ENCODE data around the gene ZMAT3.

ZMAT3 gene

GRCh38 chr3:179021119-179021903 is 50.3 kb downstream of the ZMAT3 start:
- DNase-seq: no peak

DNA sequence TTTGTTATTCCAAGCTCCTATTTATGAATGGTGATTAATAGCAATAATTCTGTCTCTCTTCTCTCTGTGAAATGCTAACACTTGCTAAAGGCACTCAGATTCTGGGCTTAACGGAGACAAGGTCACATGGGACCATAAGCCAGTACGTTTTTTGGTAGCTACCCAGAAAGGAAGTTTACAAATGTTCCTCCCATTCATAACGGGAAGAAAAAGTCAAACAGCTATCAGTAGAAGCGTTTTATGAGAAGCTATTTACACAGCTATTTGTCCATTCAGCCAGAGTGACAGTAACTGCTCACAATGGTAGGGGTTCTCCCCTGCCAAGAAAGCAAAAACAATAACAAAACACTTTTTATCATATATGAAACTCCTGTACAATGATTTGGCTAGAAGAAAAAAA is 51.5 kb downstream of the ZMAT3 start:
- no peak for DNase-seq

- no peak for DNase-seq
Measured at GRCh38 chr3:179018808-179019207, 52.8 kb downstream of the ZMAT3 start.

DNA sequence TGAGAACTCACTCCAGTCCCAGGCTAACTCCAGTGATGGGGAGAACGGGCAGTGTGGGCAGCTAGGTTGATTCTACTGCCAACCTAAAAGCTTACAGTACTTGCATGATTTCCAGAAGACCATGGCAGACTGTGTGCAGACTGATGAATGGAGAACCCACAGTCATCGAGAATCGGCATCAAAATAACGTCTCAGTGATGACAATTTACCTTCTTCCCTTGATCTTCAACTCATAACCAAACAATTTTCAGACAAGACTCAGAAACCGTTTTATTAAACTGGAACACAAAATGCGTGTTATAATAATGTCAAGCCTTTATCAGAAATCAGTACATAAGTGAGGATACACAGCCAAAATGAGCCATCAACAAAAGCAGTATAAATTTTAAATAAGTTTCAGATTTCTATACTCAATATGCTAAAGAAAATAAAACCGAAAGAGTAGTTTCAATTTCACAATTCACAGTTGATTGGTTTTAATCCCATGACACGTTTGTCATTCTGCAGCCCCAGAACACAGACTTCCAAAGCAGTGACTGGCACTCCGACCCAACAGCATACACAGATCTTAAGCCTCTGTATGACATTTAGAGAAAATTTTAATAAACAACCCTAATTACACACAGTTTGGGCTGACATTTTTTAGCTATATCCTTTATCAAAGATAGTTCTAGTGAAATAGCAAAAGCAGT is 54.5 kb downstream of the ZMAT3 start:
- DNase-seq: no peak

DNA sequence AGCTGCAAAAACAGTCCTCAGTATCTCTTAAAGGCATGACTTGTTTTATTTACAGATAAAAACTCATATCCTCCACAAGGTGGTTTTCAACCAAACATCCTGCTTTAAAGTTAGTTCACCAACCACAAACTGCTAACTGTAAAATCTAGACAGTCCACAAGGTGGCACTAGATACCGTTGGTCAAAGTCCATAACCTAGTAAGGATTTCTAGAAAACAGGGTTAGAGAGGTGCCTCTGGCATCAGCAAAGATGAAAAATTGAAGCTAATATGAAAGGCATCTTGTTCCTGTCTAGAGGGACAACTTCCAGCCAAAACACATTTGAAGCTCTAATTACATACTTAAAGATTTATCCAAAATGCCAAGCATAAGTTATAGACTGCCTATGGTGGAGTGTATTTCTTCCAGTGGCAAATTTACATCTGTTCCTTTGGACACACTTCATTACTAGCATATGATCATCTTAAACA is 56.0 kb downstream of the ZMAT3 start:
- peak; percentile 12 for DNase-seq

DNA sequence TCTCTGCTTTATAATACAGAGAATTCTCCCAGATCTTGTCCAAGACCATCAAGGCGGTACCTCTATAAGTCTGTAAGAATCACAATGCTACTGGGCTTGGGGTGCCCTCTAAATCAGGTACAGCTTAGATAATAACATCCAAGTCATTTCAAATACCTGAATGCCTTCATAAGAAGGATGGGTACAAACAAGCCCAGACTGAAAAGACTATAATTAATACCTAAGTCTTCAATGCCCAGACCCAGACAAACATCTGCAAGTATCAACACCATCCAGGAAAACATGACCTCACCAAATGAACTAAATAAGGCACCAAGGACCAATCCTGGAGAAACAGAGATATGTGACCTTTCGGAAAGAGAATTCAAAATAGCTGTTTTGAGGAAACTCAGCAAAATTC is 65.9 kb downstream of the ZMAT3 start:
- no peak for DNase-seq

GRCh38 chr3:179005213-179005612 is 66.4 kb downstream of the ZMAT3 start:
- DNase-seq: no peak

- DNase-seq: no peak
Measured at GRCh38 chr3:179000659-179001058, 71.0 kb downstream of the ZMAT3 start.

- no peak for DNase-seq
Measured at GRCh38 chr3:179000144-179000543, 71.5 kb downstream of the ZMAT3 start.

- no peak for DNase-seq
Measured at GRCh38 chr3:178996399-178996798, 75.2 kb downstream of the ZMAT3 start.

DNA sequence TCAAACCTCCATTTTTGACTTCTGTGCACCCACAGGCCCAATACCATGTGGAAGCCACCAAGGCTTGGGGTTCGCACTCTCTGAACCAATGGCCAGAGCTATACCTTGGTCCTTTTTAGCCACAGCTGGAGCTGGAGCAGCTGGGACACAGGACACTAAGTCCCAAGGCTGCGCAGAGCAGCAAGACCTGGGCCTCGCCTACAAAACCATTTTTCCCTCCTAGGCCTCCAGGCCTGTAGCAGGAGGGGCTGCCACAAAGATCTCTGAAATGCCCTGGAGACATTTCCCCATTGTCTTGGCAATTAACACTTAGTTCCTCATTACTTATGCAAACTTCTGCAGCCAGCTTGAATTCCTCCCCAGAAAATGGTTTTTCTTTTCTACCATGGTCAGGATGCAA is 81.3 kb downstream of the ZMAT3 start:
- no peak for DNase-seq

- no peak for DNase-seq
Measured at GRCh38 chr3:178989821-178990220, 81.8 kb downstream of the ZMAT3 start.

DNA sequence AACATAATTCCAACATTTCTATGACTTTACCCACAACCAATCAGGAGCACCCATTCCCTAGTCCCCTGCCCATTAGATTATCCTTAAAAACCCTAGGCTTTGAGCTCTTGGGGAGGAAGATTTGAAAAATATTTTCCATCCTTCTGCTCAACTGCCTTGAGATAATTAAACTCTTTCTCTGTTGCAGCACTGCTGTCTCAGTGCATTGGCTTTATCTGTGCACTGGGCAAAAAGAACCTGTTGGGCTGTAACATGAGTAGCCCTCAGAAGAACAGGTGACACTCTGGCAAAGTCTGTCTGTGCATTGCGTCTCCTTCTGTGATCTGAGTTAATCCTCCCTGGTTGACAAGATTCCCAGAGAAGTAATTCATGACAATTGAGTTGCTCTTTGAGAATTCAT is 83.9 kb downstream of the ZMAT3 start:
- DNase-seq: no peak

- no peak for DNase-seq
Measured at GRCh38 chr3:178986456-178986855, 85.2 kb downstream of the ZMAT3 start.

GRCh38 chr3:178982137-178982536 is 89.5 kb downstream of the ZMAT3 start:
- DNase-seq: no peak

DNA sequence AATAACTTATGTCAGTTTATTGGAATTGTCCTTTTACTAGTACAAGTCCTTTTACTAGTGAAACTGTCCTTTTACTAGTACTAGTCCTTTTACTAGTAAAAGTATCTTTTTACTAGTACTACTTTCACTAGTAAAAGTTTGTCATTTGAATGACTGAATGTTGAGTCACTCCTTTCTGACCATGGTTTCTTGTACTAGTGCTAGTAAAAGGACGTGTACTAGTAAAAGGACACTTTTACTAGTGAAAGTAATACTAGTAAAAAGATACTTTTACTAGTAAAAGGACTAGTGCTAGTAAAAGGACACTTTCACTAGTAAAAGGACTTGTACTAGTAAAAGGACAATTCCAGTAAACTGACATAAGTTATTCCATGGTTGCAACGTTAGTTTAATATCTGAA is 96.3 kb downstream of the ZMAT3 start:
- DNase-seq: no peak

DNA sequence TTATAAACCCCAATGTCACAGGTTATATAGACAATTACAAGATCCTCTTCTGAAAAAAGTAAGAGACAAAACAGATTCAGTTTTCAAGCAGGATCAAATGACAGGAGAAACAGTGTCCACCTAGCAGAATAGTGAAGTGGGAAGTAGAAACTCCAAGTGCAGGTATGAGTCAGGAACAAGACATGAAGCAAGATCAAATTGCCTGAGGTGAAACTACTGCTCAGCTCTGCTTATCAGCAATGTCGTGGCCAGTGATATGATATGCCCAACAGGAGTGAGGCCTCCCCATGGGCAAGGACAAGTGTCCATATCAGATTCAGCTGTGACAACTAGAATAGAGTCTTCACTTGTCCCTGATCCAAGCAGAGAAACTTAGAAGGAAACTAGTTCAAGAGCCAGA is 100.0 kb downstream of the ZMAT3 start:
- no peak for DNase-seq

DNA sequence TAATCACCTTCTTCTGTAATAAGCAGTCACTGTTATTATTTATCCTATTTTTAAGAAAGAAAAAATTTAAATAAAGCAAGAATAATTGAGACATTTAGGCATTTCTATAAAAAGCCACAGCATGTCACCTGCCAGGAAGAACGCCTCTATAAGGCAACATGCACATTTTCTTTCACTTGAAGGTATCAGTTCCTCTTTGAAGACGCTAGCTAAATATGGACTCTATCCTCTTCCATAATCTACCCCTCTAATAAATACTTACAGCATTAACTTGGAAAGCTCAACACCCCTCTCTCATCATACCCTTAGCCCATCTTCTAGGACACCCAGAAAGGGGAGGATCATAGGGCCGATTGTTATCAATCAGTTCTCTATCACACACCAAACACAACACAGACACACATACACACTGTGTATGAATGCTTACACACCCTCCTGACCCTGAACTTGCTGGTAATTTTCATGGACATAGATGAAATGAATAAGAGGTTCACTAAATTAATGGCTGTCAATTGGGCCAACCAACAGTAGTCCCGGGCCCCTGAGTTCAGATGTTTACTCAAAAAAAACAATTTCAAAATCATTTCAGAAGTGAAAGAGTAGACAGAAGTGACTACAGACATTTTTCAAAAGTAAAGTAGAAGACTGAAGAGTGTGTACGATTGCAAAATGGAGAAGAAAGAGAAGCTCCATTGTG is 102.5 kb downstream of the ZMAT3 start:
- no peak for DNase-seq
